Body of pancreas (tissue), 4 donors: ENCODE results near the gene VASP. TPM values are rescaled to one million over a fixed set of nuclear protein-coding genes. Genes with fewer than 3 reads are reported as not detected.

Experiments
- ATAC-seq: fragments of 150-250 bp; one replicate; pipeline ENCODE4 v1.9.1; 2016
- DNase-seq, 4 donors: peaks; one replicate each; pipeline ENCODE4 v3.0.0-alpha.2; 2019
- H3K27ac ChIP-seq, 4 donors: fragments of 200-600 bp; sonication (generic); 1 replicate in 3 of 4; 2 replicates in 1 of 4; pipeline versions ENCODE4 v1.5.1 to v1.6.1; 2016 to 2019; ENCODE audit warnings: mild to moderate bottlenecking in 1 of 4, mixed read lengths in 1 of 4, moderate library complexity in 1 of 4
- H3K27me3 ChIP-seq, 2 donors: fragments of 200-600 bp; sonication (generic); one replicate each; pipeline ENCODE4 v1.6.0; 2016; ENCODE audit warnings: mild to moderate bottlenecking in 1 of 2
- H3K36me3 ChIP-seq, 2 donors: fragments of 200-600 bp; sonication (generic); replicated peaks in 1 of 2; 2 replicates each; pipeline ENCODE4 v1.5.1; 2016; ENCODE audit warnings: low read depth in 2 of 2; ENCODE audit not compliant: insufficient read depth in 1 of 2
- H3K4me1 ChIP-seq: fragments of 200-600 bp; sonication (generic); one replicate; pipeline ENCODE4 v1.6.0; 2016
- H3K4me3 ChIP-seq, 2 donors: fragments of 200-600 bp; sonication (generic); 1 replicate in 1 of 2; 2 replicates in 1 of 2; pipeline ENCODE4 v1.5.1; 2016 to 2019
- H3K9me3 ChIP-seq, 3 donors: fragments of 200-600 bp; sonication (generic); 1 replicate in 2 of 3; 2 replicates in 1 of 3; pipeline ENCODE4 v1.5.1; 2016
- POLR2A ChIP-seq, 3 donors: fragments of 450-650 bp; IDR thresholded peaks; one replicate each; pipeline ENCODE4 v1.6.1; 2016; ENCODE audit warnings: antibody characterized with exemption in 3 of 3, mild to moderate bottlenecking in 2 of 3
- WGBS, 2 donors: methylation state at CpG; one replicate each; pipeline ENCODE4 v1.1.5; 2017; 5-methylcytosine and 5-hydroxymethylcytosine counted together
- intact Hi-C: fragments of 100-400 bp; cut with DNase I; formaldehyde crosslinking; loops from one replicate; pipeline ENCODE4 v1.15.1; 2023
- total RNA-seq, 2 donors: library from RNA; depleted of rRNA; stranded (reverse); fragments of >200 nt; gene quantifications; one replicate each; pipeline ENCODE4 v1.1.0, GENCODE V29; 2016
- TF ChIP-seq, protein P1 (sequence below), 7 experiments: fragments of 450-650 bp in 4 of 7; fragments of 200-600 bp in 3 of 7; sonication (generic) in 3 of 7; IDR thresholded peaks; one replicate each; pipeline ENCODE4 v1.5.1; 2016 to 2019; ENCODE audit warnings: antibody characterized with exemption in 7 of 7

The VASP gene
- total RNA-seq, 2 donors from 2014 or later, result 27.0 to 29.7 TPM

DNA sequence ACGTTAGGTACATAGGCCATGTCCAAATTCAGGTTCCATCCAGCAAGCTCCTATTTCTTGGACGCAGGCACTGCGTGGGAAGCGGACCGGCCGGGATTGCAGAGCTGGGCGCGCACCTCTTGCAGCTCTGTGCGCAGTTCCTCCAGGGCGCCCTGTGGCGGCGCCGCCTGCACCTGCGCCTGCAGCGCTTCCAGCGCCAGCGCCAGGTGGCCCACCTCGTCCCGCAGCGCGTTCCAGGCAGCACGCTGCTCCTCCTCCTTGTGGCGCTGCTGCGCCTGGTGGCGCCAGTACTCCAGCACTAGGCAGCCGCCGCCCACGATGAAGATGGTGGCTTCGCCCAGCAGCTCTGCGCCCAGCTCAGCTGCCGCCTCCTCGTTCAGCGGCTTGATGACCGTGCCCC lies 46.2 kb downstream of the VASP start:
- WGBS, 2 donors, result 48 to 80% methylated on average over 7 to 34 of the region's 34 CpGs
- ATAC-seq, result peak; percentile 54

DNA sequence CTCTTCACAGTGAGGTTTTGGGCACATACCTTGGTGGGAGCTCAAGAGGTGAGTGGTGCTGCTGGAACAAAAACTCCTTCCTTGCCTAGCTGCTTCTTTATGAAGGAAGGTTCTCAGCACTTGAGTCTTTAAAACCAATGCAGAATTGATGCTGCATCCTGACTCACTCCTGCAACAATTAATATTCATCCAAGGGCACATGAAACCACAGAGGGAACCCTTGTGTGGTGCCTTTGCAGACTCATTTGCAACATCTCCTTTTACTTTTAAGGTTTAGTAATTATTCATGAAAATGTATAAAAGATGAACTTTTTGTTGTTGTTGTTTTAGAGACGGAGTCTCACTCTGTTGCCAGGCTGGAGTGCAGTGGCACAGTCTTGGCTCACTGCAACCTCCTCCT lies 47.2 kb downstream of the VASP start:
- Histone ChIP-seq H3K27me3 (no peaks in the 10 kb centered on the region), H3K27ac (no peak overlapping the region), H3K9me3 (no peaks in the 10 kb centered on the region), H3K4me1 (no peaks in the 10 kb centered on the region), H3K4me3 (no peak overlapping the region), H3K36me3 (no peaks in the 10 kb centered on the region)
- 74 to 100% methylated on average over 1 of the region's 1 CpG for WGBS, 2 donors
- ATAC-seq (no peak), DNase-seq (no peak)
- TF ChIP-seq POLR2A (IDR thresholded peaks at IDR 0.05), result no peak
- TF ChIP-seq, protein P1, sequence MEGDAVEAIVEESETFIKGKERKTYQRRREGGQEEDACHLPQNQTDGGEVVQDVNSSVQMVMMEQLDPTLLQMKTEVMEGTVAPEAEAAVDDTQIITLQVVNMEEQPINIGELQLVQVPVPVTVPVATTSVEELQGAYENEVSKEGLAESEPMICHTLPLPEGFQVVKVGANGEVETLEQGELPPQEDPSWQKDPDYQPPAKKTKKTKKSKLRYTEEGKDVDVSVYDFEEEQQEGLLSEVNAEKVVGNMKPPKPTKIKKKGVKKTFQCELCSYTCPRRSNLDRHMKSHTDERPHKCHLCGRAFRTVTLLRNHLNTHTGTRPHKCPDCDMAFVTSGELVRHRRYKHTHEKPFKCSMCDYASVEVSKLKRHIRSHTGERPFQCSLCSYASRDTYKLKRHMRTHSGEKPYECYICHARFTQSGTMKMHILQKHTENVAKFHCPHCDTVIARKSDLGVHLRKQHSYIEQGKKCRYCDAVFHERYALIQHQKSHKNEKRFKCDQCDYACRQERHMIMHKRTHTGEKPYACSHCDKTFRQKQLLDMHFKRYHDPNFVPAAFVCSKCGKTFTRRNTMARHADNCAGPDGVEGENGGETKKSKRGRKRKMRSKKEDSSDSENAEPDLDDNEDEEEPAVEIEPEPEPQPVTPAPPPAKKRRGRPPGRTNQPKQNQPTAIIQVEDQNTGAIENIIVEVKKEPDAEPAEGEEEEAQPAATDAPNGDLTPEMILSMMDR (IDR thresholded peaks at IDR 0.05), result no peak
- intact Hi-C loops, result no loop called here

More for the DNA sequence above, 46.2 kb downstream of the VASP start:
- TF ChIP-seq, protein P1 (IDR thresholded peaks at IDR 0.05), result peak in 4 of 7 experiments; percentile 27 to 68 (median 48)
- TF ChIP-seq POLR2A (IDR thresholded peaks at IDR 0.05), result peak in 1 of 3 donors; percentile 13
- DNase-seq, result peak; percentile 33 to 75 (median 59)
- intact Hi-C loops, result no loop called here
- Histone ChIP-seq H3K9me3 (no peaks in the 10 kb centered on the region), H3K4me3 (no peak overlapping the region), H3K27ac (no peak overlapping the region), H3K36me3 (no peaks in the 10 kb centered on the region), H3K4me1 (no peaks in the 10 kb centered on the region), H3K27me3 (no peaks in the 10 kb centered on the region)

DNA sequence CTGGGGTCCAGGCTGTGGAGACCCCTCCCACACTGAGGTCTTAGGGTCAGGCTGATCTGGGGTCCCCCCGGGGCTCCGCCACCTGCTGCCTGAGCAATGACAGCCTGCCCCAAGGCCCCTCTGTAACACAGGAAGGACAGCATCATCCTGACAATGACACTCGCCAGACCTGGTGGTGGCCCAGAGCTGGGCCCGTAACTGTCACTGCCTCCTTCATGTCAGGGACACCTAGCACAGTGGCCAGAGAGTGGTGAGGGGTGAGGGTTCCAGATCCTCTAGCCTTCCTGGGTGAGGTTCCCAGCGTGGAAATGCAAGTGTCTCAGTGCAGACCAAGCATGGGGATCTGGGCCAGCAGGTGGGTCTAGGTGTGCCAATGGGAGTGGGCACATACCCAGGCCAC lies 49.6 kb downstream of the VASP start:
- DNase-seq, result no peak
- Histone ChIP-seq H3K27ac (no peak overlapping the region), H3K27me3 (no peaks in the 10 kb centered on the region), H3K4me1 (no peaks in the 10 kb centered on the region), H3K9me3 (no peaks in the 10 kb centered on the region), H3K36me3 (no peaks in the 10 kb centered on the region), H3K4me3 (no peak overlapping the region)
- no peak for ATAC-seq
- intact Hi-C loops, result no loop called here
- 80 to 92% methylated on average over 1 to 5 of the region's 5 CpGs for WGBS, 2 donors
- TF ChIP-seq, protein P1 (IDR thresholded peaks at IDR 0.05), result no peak
- no peak for TF ChIP-seq POLR2A (IDR thresholded peaks at IDR 0.05)

DNA sequence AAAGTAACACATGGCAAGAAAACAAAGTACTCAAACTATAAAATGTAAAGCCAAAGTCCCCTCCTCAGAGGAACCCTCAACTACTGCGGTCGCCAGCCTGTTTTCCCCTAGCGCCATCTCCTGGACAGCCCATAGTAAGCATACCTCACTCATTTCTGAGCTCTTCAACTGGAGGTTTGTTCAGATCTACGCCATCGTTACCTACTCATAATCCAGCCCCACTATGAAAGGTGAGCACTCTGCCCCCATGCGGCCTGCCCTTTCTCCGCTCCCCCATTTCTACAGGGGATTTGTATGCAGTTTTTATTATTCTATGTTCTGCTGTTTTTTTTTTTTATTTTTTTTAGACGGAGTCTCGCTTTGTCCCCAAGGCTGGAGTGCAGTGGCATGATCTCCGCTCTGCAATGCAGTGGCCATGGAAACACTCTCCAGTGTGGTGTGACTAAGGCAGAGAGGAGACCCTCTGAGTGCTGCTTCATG lies 51.2 kb downstream of the VASP start:
- peak; percentile 50 to 61 (median 54) for DNase-seq
- peak; percentile 58 for ATAC-seq
- TF ChIP-seq, protein P1 (IDR thresholded peaks at IDR 0.05), result peak; percentile 42 to 72 (median 56)
- no peak for TF ChIP-seq POLR2A (IDR thresholded peaks at IDR 0.05)
- H3K36me3 ChIP-seq, result no peaks in the 10 kb centered on the region
- H3K4me1 ChIP-seq, result no peaks in the 10 kb centered on the region
- H3K4me3 ChIP-seq, result no peak overlapping the region
- H3K9me3 ChIP-seq, result no peaks in the 10 kb centered on the region
- H3K27me3 ChIP-seq, result no peaks in the 10 kb centered on the region
- 41 to 62% methylated on average over 10 of the region's 10 CpGs for WGBS, 2 donors
- intact Hi-C loops, result no loop called here
- no peak overlapping the region for H3K27ac ChIP-seq

DNA sequence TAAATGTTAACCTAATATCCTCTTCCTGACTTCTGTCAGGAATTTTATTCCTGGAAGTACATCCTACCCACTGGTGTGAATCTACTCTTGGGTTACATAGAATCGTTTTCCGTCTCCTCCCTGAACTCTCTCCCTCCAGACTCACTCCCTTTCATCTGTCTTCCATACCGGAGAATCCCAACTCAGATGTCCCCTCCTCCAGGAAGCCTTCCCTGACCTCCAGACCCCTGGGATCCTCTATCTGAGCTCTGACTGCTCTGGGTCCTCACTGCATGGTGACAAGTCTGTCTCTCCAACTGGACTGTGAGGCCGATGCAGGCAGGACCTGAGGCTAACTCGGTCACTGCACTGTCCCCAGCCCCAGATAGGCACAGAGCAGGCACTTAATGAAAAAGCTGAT lies 52.8 kb downstream of the VASP start:
- ATAC-seq (no peak), DNase-seq (no peak)
- Histone ChIP-seq H3K9me3 (no peaks in the 10 kb centered on the region), H3K27me3 (no peaks in the 10 kb centered on the region), H3K27ac (no peak overlapping the region), H3K4me3 (no peak overlapping the region), H3K4me1 (no peaks in the 10 kb centered on the region), H3K36me3 (no peaks in the 10 kb centered on the region)
- 82 to 88% methylated on average over 5 of the region's 5 CpGs for WGBS, 2 donors
- intact Hi-C loops, result no loop called here
- TF ChIP-seq, protein P1 (IDR thresholded peaks at IDR 0.05), result no peak
- TF ChIP-seq POLR2A (IDR thresholded peaks at IDR 0.05), result no peak
